Kidney (tissue), 14 donors: ENCODE data around the gene AP5Z1. TPM values are rescaled to one million over a fixed set of nuclear protein-coding genes. Genes with fewer than 3 reads are reported as not detected.
"Not testable (repeated sequence)": the region's sequence is repeated elsewhere in the genome, so short reads cannot be mapped to it uniquely, and the experiment has no call there.

Experiments
- DNase-seq, 5 donors: peaks; one replicate each; pipeline ENCODE4 v3.0.0-alpha.2; 2013 to 2020
- FAIRE-seq: peaks from 2 replicates; lab custom pipeline; 2012; peaks lifted over from hg19 to GRCh38; lab: Jason Lieb, UNC
- H3K27ac ChIP-seq, 2 donors: one replicate each; pipeline ENCODE4 v1.7.0; 2013; ENCODE audit warnings: low read depth in 2 of 2, low read length in 2 of 2, inconsistent platforms in 1 of 2
- H3K27me3 ChIP-seq: one replicate; pipeline ENCODE4 v1.7.1; 2013; ENCODE audit warnings: low read length, inconsistent platforms; ENCODE audit not compliant: control insufficient read depth, insufficient read depth
- H3K36me3 ChIP-seq, 3 donors: one replicate each; pipeline versions ENCODE4 v1.7.0 to v1.7.1; 2013; ENCODE audit warnings: low read length in 3 of 3, control low read depth in 1 of 3, inconsistent platforms in 1 of 3; ENCODE audit not compliant: insufficient read depth in 3 of 3, control insufficient read depth in 2 of 3
- H3K4me1 ChIP-seq, 3 donors: one replicate each; pipeline versions ENCODE4 v1.7.0 to v1.7.1; 2013; ENCODE audit warnings: low read length in 3 of 3, inconsistent platforms in 1 of 3, low read depth in 1 of 3; ENCODE audit not compliant: control insufficient read depth in 2 of 3, insufficient read depth in 2 of 3
- H3K4me3 ChIP-seq, 3 donors: one replicate each; pipeline versions ENCODE4 v1.7.0 to v1.8.1; 2013; ENCODE audit warnings: low read length in 3 of 3, control low read depth in 1 of 3, inconsistent platforms in 1 of 3
- H3K9ac ChIP-seq, 3 donors: one replicate each; pipeline versions ENCODE4 v1.7.0 to v1.7.1; 2013; ENCODE audit warnings: low read length in 3 of 3, control low read depth in 1 of 3, inconsistent platforms in 1 of 3
- H3K9me3 ChIP-seq, 3 donors: one replicate each; pipeline versions ENCODE4 v1.7.0 to v1.7.1; 2013; ENCODE audit warnings: low read length in 3 of 3, control low read depth in 1 of 3, inconsistent platforms in 1 of 3; ENCODE audit not compliant: control insufficient read depth in 2 of 3, insufficient read depth in 1 of 3
- intact Hi-C: fragments of 100-400 bp; cut with DNase I; formaldehyde crosslinking; loops from one replicate; pipeline ENCODE4 v1.11.1; 2022
- polyA plus RNA-seq: library from polyadenylated mRNA; stranded (reverse); fragments of 350-450 nt; fragmentation: Illumina TruSeq; extraction: RNeasy Lipid Tissue Mini Kit (QIAGEN cat#74804); gene quantifications from one replicate; pipeline ENCODE4 v1.2.3, GENCODE V29; 2014; ENCODE audit warnings: low read depth, low replicate concordance; ENCODE audit not compliant: insufficient read depth
- total RNA-seq: library from RNA; stranded (reverse); fragmentation: NEBNext Ultra II Directional; extraction: Animal tissue kit (Norgen Biotek cat#: 25700); gene quantifications from one replicate; pipeline ENCODE4 v1.2.1, GENCODE V29; 2021
- TF ChIP-seq, protein P1 (sequence below): IDR thresholded peaks from 3 replicates; pipeline ENCODE4 v1.5.1; 2012; ENCODE audit warnings: mild to moderate bottlenecking, moderate library complexity, borderline replicate concordance; ENCODE audit not compliant: insufficient read depth; ENCODE audit errors: extremely low read depth
- donor health status: control.
- donor health status: control.
- donor health status: control.
- donor health status: control.
- donor health status: control.
- donor health status: DM: yes; HTN: yes; CAD: no.
- donor health status: Normal renal cell carcinoma (clear cell type).

AP5Z1 gene
- total and polyA plus RNA-seq, 2 donors from 2014 or later: 23.4 to 38.5 TPM

DNA sequence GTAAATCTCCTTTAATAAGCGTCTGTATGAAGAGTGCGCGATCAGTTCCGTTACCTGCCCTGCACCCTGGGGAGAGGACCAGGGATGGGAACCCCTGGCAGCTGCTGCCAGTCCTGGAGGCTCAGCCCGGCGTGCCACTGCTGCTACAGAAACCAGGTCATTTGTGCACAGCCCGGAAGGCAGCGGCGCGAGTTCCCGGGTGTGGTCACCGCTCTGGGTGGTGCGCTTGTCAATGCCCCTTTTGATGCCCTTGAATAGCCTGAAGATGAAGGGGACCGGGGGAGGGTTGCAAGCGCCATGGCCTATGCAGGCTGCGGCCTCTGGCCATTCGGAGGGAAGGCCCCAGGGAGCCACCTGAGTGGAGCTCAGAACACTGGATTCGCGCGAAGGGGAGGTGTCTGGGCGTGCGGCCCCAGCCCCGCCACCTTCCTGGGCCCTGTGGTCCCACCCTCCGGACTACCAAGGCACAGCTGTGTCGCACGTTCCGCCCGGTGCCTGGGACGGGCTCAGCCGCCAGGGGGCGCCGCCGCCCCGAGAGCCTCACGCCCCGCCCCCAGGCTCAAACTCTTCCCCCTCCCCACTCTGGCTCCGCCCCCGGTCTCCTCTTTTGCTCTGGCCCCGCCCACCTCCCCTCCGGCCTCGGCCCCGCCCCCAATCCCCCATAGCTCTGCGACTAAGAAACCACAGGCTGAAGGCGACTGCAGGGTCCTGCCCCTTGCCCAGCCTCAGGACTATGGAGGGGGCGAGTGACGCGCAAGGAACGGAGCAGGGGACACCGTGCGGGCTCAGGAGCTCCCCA is 16.5 kb downstream of the AP5Z1 start:
- Histone ChIP-seq H3K4me1 (no peaks in the 10 kb centered on the region), H3K27ac (no peak overlapping the region), H3K9ac (no peak overlapping the region), H3K36me3 (peaks cover 0 to 14% (median 3%) of the 10 kb centered on the region in 3 donors), H3K27me3 (no peaks in the 10 kb centered on the region), H3K9me3 (no peaks in the 10 kb centered on the region), H3K4me3 (peak overlapping the region in 2 of 3 donors; percentile 20 to 21)
- FAIRE-seq: no peak
- peak in 4 of 5 donors; percentile 89 to 94 (median 92) for DNase-seq
- TF ChIP-seq, protein P1, sequence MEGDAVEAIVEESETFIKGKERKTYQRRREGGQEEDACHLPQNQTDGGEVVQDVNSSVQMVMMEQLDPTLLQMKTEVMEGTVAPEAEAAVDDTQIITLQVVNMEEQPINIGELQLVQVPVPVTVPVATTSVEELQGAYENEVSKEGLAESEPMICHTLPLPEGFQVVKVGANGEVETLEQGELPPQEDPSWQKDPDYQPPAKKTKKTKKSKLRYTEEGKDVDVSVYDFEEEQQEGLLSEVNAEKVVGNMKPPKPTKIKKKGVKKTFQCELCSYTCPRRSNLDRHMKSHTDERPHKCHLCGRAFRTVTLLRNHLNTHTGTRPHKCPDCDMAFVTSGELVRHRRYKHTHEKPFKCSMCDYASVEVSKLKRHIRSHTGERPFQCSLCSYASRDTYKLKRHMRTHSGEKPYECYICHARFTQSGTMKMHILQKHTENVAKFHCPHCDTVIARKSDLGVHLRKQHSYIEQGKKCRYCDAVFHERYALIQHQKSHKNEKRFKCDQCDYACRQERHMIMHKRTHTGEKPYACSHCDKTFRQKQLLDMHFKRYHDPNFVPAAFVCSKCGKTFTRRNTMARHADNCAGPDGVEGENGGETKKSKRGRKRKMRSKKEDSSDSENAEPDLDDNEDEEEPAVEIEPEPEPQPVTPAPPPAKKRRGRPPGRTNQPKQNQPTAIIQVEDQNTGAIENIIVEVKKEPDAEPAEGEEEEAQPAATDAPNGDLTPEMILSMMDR: peak; percentile 32
- intact Hi-C loops: no loop called here

DNA sequence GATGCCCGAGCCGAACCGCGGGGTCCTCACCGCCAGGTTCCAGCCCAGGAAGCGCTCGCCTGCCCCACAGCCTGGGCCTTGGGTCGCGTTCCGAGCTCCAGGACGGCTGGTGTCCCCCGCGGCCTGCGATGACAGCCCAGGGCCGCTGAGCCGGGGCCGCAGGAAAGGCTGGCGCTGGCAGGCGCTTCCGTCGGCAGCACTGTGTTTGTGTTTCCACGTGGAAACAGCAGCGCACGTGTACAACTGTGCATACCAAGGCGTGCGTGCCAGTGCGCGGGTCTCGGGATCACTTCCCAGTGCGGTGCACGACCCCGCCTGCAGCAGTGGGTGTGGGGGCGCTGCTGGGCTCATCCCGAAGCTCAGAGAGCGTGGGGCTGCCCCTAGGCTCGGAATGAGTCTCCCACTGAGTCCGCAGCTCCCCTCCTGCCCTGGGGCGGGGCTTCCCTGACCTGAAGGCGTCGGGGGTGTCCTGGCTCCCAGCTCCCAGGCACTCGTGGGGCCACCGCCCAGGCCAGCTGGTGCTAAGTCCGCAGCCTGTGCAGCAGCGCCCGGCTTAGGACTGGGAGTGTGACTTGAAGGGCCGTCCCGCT is 17.2 kb downstream of the AP5Z1 start:
- Histone ChIP-seq H3K36me3 (peaks cover 0 to 14% (median 3%) of the 10 kb centered on the region in 3 donors), H3K9me3 (no peaks in the 10 kb centered on the region), H3K9ac (no peak overlapping the region), H3K27me3 (no peaks in the 10 kb centered on the region), H3K4me3 (peak overlapping the region in 2 of 3 donors; percentile 20 to 21), H3K4me1 (no peaks in the 10 kb centered on the region), H3K27ac (no peak overlapping the region)
- TF ChIP-seq, protein P1: no peak
- DNase-seq: peak in 4 of 5 donors; percentile 61 to 88 (median 64)
- no peak for FAIRE-seq
- intact Hi-C loops: no loop called here

DNA sequence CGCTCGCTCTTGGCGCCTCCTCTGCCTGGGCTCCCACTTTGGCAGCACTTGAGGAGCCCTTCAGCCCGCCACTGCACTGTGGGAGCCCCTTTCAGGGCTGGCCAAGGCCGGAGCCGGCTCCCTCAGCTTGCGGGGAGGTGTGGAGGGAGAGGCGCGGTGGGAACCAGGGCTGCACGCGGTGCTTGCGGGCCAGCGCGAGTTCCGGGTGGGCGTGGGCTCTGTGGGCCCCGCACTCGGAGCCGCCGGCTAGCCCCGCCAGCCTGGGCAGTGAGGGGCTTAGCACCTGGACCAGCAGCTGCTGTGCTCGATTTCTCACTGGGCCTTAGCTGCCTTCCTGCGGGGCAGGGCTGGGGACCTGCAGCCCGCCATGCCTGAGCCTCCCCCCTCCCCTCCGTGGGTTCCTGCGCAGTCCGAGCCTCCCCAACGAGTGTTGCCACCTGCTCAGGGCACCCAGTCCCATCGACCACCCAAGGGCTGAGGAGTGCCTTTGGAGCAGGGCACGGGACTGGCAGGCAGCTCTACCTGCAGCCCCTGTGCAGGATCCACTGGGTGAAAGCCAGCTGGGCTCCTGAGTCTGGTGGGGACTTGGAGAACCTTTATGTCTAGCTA is 18.1 kb downstream of the AP5Z1 start:
- intact Hi-C loops: not testable (repeated sequence)
- peaks cover 0 to 11% (median 3%) of the 10 kb centered on the region in 3 donors for H3K36me3 ChIP-seq

DNA sequence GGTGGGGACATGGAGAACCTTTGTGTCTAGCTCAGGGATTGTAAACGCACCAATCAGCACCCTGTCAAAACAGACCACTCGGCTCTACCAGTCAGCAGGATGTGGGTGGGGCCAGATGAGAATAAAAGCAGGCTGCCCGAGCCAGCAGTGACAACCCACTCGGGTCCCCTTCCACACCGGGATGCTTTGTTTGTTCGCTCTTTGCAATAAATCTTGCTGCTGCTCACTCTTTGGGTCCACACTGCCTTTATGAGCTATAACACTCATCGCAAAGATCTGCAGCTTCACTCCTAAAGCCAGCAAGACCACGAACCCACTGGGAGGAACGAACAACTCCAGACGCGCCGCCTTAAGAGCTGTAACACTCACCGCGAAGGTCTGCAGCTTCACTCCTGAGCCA is 18.7 kb downstream of the AP5Z1 start:
- H3K27ac ChIP-seq, FAIRE-seq, H3K9me3 ChIP-seq, H3K36me3 ChIP-seq, H3K4me1 ChIP-seq, intact Hi-C loops, H3K9ac ChIP-seq, H3K4me3 ChIP-seq, H3K27me3 ChIP-seq, DNase-seq: not testable (repeated sequence)

More for the DNA sequence above, 18.1 kb downstream of the AP5Z1 start:
- H3K4me3 ChIP-seq, H3K9me3 ChIP-seq, H3K9ac ChIP-seq, H3K27ac ChIP-seq, H3K4me1 ChIP-seq, FAIRE-seq, H3K27me3 ChIP-seq: not testable (repeated sequence)
- DNase-seq: peak in 1 of 5 donors; percentile 78
